GM20431 (cell line): ENCODE data around the gene STPG2.

Source experiments
- in situ Hi-C: fragments of 300-500 bp; cut with MseI, MboI; formaldehyde crosslinking; loops from one replicate; pipeline ENCODE4 v1.15.0; 2020; ENCODE audit warnings: low sequenced_read_pairs; ENCODE audit not compliant: unreplicated experiment

Gene STPG2

GRCh38 chr4:97548943-97549583, 594.2 kb downstream of the STPG2 start:
- in situ Hi-C loops, result no loop called here

GRCh38 chr4:97548186-97548585, 595.1 kb downstream of the STPG2 start:
- in situ Hi-C loops, result no loop called here

- in situ Hi-C loops, result no loop called here
Measured at GRCh38 chr4:97531351-97531750, 611.9 kb downstream of the STPG2 start.

GRCh38 chr4:97530676-97531075, 612.6 kb downstream of the STPG2 start:
- in situ Hi-C loops, result no loop called here

- in situ Hi-C loops, result no loop called here
Measured at GRCh38 chr4:97525236-97525635, 618.0 kb downstream of the STPG2 start.

GRCh38 chr4:97517939-97518338, 625.3 kb downstream of the STPG2 start:
- in situ Hi-C loops, result no loop called here

- in situ Hi-C loops, result no loop called here
Measured at GRCh38 chr4:97513917-97514316, 629.4 kb downstream of the STPG2 start.
